HEK293 (cell line): ENCODE data around the gene POLN.

Experiments
- KLF16 ChIP-seq: fragments of 450-650 bp; formaldehyde crosslinking; IDR thresholded peaks from 2 replicates; pipeline ENCODE4 v1.5.1; 2017; ENCODE audit warnings: missing biosample characterization, missing genetic modification characterization
- WT1 ChIP-seq: fragments of 450-650 bp; formaldehyde crosslinking; IDR thresholded peaks from 2 replicates; pipeline ENCODE4 v1.5.1; 2016; ENCODE audit warnings: missing biosample characterization, missing genetic modification characterization
- ZBTB48 ChIP-seq: fragments of 450-650 bp; formaldehyde crosslinking; IDR thresholded peaks from 2 replicates; pipeline ENCODE4 v1.5.1; 2016; ENCODE audit warnings: missing biosample characterization, missing genetic modification characterization
- ZBTB7A ChIP-seq: fragments of 450-650 bp; formaldehyde crosslinking; IDR thresholded peaks from 2 replicates; pipeline ENCODE4 v1.5.1; 2016; ENCODE audit warnings: low read depth, missing biosample characterization, missing genetic modification characterization
- ZNF302 ChIP-seq: fragments of 450-650 bp; formaldehyde crosslinking; IDR thresholded peaks from 2 replicates; pipeline ENCODE4 v1.5.1; 2016; ENCODE audit warnings: missing biosample characterization, missing genetic modification characterization, low read depth
- ZNF660 ChIP-seq: fragments of 450-650 bp; IDR thresholded peaks from 2 replicates; pipeline ENCODE4 v1.5.1; 2018; ENCODE audit warnings: missing biosample characterization, mild to moderate bottlenecking, missing genetic modification characterization
- ZNF76 ChIP-seq: fragments of 450-650 bp; formaldehyde crosslinking; IDR thresholded peaks from 2 replicates; pipeline ENCODE4; 2016; ENCODE audit warnings: low read depth, missing biosample characterization, missing genetic modification characterization, borderline replicate concordance
- ZNF791 ChIP-seq: fragments of 450-650 bp; formaldehyde crosslinking; IDR thresholded peaks from 2 replicates; pipeline ENCODE4 v1.5.1; 2016; ENCODE audit warnings: missing biosample characterization, missing genetic modification characterization
- TF ChIP-seq, protein P1 (sequence below): fragments of 450-650 bp; formaldehyde crosslinking; IDR thresholded peaks from 2 replicates; pipeline ENCODE4 v1.5.1; 2016; ENCODE audit warnings: missing biosample characterization, missing genetic modification characterization
- TF ChIP-seq, protein P2 (sequence below): fragments of 450-650 bp; formaldehyde crosslinking; IDR thresholded peaks from 2 replicates; pipeline ENCODE4 v1.5.1; 2016; ENCODE audit warnings: missing biosample characterization, missing genetic modification characterization
- TF ChIP-seq, protein P3 (sequence below): fragments of 450-650 bp; formaldehyde crosslinking; IDR thresholded peaks from 2 replicates; pipeline ENCODE4 v1.5.1; 2017; ENCODE audit warnings: missing biosample characterization, missing genetic modification characterization
- TF ChIP-seq, protein P4 (sequence below): fragments of 450-650 bp; formaldehyde crosslinking; IDR thresholded peaks from 2 replicates; pipeline ENCODE4 v1.5.1; 2016; ENCODE audit warnings: missing biosample characterization, missing genetic modification characterization

DNA sequence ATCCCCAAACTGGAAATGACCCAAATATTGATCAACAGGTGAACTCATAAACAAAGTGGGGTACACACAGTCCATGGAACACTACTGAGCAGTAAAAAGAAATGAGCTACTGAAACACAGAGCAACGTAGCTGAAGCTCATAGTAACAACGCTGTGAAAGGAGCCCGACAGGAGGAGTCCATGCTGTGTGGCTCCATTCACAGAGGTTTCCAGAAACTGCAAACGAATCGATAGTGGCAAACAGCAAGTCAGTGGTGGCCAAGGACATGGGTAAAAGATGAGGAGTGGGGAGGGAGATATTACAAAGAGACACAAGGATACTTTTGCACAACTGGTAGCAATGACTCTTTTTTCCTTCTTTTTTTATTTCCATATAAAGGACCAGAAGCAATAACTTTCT, 90.4 kb downstream of the POLN start:
- TF ChIP-seq, protein P1, sequence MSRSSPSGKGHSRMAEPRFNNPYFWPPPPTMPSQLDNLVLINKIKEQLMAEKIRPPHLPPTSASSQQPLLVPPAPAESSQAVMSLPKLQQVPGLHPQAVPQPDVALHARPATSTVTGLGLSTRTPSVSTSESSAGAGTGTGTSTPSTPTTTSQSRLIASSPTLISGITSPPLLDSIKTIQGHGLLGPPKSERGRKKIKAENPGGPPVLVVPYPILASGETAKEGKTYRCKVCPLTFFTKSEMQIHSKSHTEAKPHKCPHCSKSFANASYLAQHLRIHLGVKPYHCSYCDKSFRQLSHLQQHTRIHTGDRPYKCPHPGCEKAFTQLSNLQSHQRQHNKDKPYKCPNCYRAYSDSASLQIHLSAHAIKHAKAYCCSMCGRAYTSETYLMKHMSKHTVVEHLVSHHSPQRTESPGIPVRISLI (tag by site-specific recombination), result no peak
- TF ChIP-seq, protein P2, sequence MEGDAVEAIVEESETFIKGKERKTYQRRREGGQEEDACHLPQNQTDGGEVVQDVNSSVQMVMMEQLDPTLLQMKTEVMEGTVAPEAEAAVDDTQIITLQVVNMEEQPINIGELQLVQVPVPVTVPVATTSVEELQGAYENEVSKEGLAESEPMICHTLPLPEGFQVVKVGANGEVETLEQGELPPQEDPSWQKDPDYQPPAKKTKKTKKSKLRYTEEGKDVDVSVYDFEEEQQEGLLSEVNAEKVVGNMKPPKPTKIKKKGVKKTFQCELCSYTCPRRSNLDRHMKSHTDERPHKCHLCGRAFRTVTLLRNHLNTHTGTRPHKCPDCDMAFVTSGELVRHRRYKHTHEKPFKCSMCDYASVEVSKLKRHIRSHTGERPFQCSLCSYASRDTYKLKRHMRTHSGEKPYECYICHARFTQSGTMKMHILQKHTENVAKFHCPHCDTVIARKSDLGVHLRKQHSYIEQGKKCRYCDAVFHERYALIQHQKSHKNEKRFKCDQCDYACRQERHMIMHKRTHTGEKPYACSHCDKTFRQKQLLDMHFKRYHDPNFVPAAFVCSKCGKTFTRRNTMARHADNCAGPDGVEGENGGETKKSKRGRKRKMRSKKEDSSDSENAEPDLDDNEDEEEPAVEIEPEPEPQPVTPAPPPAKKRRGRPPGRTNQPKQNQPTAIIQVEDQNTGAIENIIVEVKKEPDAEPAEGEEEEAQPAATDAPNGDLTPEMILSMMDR (tag by site-specific recombination), result no peak
- TF ChIP-seq, protein P3, sequence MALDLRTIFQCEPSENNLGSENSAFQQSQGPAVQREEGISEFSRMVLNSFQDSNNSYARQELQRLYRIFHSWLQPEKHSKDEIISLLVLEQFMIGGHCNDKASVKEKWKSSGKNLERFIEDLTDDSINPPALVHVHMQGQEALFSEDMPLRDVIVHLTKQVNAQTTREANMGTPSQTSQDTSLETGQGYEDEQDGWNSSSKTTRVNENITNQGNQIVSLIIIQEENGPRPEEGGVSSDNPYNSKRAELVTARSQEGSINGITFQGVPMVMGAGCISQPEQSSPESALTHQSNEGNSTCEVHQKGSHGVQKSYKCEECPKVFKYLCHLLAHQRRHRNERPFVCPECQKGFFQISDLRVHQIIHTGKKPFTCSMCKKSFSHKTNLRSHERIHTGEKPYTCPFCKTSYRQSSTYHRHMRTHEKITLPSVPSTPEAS, result no peak
- TF ChIP-seq WT1 (tag by site-specific recombination) (no peak), ZNF302 (tag by site-specific recombination) (no peak), ZBTB7A (tag by site-specific recombination) (no peak), KLF16 (tag by site-specific recombination) (no peak), ZBTB48 (tag by site-specific recombination) (no peak), ZNF660 (tag by site-specific recombination) (no peak), ZNF791 (tag by site-specific recombination) (no peak), ZNF76 (tag by site-specific recombination) (no peak)
- TF ChIP-seq, protein P4, sequence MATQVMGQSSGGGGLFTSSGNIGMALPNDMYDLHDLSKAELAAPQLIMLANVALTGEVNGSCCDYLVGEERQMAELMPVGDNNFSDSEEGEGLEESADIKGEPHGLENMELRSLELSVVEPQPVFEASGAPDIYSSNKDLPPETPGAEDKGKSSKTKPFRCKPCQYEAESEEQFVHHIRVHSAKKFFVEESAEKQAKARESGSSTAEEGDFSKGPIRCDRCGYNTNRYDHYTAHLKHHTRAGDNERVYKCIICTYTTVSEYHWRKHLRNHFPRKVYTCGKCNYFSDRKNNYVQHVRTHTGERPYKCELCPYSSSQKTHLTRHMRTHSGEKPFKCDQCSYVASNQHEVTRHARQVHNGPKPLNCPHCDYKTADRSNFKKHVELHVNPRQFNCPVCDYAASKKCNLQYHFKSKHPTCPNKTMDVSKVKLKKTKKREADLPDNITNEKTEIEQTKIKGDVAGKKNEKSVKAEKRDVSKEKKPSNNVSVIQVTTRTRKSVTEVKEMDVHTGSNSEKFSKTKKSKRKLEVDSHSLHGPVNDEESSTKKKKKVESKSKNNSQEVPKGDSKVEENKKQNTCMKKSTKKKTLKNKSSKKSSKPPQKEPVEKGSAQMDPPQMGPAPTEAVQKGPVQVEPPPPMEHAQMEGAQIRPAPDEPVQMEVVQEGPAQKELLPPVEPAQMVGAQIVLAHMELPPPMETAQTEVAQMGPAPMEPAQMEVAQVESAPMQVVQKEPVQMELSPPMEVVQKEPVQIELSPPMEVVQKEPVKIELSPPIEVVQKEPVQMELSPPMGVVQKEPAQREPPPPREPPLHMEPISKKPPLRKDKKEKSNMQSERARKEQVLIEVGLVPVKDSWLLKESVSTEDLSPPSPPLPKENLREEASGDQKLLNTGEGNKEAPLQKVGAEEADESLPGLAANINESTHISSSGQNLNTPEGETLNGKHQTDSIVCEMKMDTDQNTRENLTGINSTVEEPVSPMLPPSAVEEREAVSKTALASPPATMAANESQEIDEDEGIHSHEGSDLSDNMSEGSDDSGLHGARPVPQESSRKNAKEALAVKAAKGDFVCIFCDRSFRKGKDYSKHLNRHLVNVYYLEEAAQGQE (tag by site-specific recombination), result no peak
